ENCODE data around the gene LRRC75A. TPM values are rescaled to one million over a fixed set of nuclear protein-coding genes. Genes with fewer than 3 reads are reported as not detected.

Gene LRRC75A
- total and polyA plus RNA-seq, 2 experiments from 2014 or later = 9.0 to 23.1 TPM

- TF ChIP-seq CTCF (IDR thresholded peaks at IDR 0.05; ENCODE audit: low read depth, low read length) = no peak
- no peak for DNase-seq (ENCODE audit: low read depth in 1 of 2, low spot score in 1 of 2)
- Histone ChIP-seq H3K4me1 (ENCODE audit: low read depth) (peaks cover 16% of the 10 kb centered on the region), H3K9me3 (ENCODE audit: low read depth) (no peaks in the 10 kb centered on the region), H3K36me3 (no peaks in the 10 kb centered on the region), H3K4me3 (no peak overlapping the region), H3K27me3 (no peaks in the 10 kb centered on the region), H3K27ac (no peak overlapping the region)
Observed at GRCh38 chr17:16480995-16481394, 11.0 kb downstream of the LRRC75A start.

GRCh38 chr17:16479264-16479663 is 12.7 kb downstream of the LRRC75A start:
- no peaks in the 10 kb centered on the region for H3K27me3 ChIP-seq
- H3K36me3 ChIP-seq = no peaks in the 10 kb centered on the region
- DNase-seq (ENCODE audit: low read depth in 1 of 2, low spot score in 1 of 2) = no peak
- H3K27ac ChIP-seq = no peak overlapping the region
- H3K9me3 ChIP-seq (ENCODE audit: low read depth) = no peaks in the 10 kb centered on the region
- TF ChIP-seq CTCF (IDR thresholded peaks at IDR 0.05; ENCODE audit: low read depth, low read length) = no peak
- no peak overlapping the region for H3K4me3 ChIP-seq
- H3K4me1 ChIP-seq (ENCODE audit: low read depth) = peaks cover 2% of the 10 kb centered on the region

GRCh38 chr17:16478649-16479048 is 13.3 kb downstream of the LRRC75A start:
- no peak overlapping the region for H3K27ac ChIP-seq
- H3K4me1 ChIP-seq (ENCODE audit: low read depth) = no peaks in the 10 kb centered on the region
- H3K4me3 ChIP-seq = no peak overlapping the region
- H3K27me3 ChIP-seq = no peaks in the 10 kb centered on the region
- DNase-seq (ENCODE audit: low read depth in 1 of 2, low spot score in 1 of 2) = no peak
- H3K36me3 ChIP-seq = no peaks in the 10 kb centered on the region
- H3K9me3 ChIP-seq (ENCODE audit: low read depth) = no peaks in the 10 kb centered on the region
- TF ChIP-seq CTCF (IDR thresholded peaks at IDR 0.05; ENCODE audit: low read depth, low read length) = no peak

GRCh38 chr17:16477666-16478065 is 14.3 kb downstream of the LRRC75A start:
- DNase-seq (ENCODE audit: low read depth in 1 of 2, low spot score in 1 of 2) = no peak
- Histone ChIP-seq H3K9me3 (ENCODE audit: low read depth) (no peaks in the 10 kb centered on the region), H3K27ac (peak overlapping the region; percentile 48), H3K36me3 (no peaks in the 10 kb centered on the region), H3K4me1 (ENCODE audit: low read depth) (no peaks in the 10 kb centered on the region), H3K4me3 (no peak overlapping the region), H3K27me3 (no peaks in the 10 kb centered on the region)
- TF ChIP-seq CTCF (IDR thresholded peaks at IDR 0.05; ENCODE audit: low read depth, low read length) = no peak

GRCh38 chr17:16477255-16477654 is 14.7 kb downstream of the LRRC75A start:
- Histone ChIP-seq H3K4me1 (ENCODE audit: low read depth) (no peaks in the 10 kb centered on the region), H3K4me3 (no peak overlapping the region), H3K27me3 (no peaks in the 10 kb centered on the region), H3K36me3 (no peaks in the 10 kb centered on the region), H3K9me3 (ENCODE audit: low read depth) (no peaks in the 10 kb centered on the region), H3K27ac (peak overlapping the region; percentile 48)
- DNase-seq (ENCODE audit: low read depth in 1 of 2, low spot score in 1 of 2) = peak in 1 of 2 donors; percentile 92
- no peak for TF ChIP-seq CTCF (IDR thresholded peaks at IDR 0.05; ENCODE audit: low read depth, low read length)

Measured in cardiac muscle cell (in vitro differentiated cells and primary cell).